ENCODE measurements around the gene ZSWIM6. TPM values are rescaled to one million over a fixed set of nuclear protein-coding genes. Genes with fewer than 3 reads are reported as not detected.

ZSWIM6 gene
- polyA plus RNA-seq, 4 donors, result 25.3 to 32.7 (median 29.3) TPM

DNA sequence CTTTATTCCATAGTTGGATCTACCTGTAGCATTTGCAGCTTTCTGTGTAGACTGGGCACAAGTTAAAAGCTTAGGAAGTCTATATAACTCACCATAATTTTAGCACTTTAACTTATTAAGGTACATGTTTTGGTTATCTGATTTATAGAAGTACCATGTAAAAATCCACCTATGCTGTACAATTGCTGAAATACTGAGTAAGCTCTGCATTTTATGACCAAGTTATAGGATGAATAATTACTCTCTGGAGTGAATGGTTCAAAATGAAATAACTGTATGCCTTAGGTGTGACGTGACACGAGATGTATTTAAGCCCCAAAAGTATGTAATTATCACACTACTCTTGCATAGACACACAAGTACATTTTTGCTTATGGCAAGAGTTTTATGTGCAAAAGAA lies 22.1 kb downstream of the ZSWIM6 start:
- DNase-seq (ENCODE audit: low read depth in 4 of 4, low spot score in 3 of 4), result no peak

DNA sequence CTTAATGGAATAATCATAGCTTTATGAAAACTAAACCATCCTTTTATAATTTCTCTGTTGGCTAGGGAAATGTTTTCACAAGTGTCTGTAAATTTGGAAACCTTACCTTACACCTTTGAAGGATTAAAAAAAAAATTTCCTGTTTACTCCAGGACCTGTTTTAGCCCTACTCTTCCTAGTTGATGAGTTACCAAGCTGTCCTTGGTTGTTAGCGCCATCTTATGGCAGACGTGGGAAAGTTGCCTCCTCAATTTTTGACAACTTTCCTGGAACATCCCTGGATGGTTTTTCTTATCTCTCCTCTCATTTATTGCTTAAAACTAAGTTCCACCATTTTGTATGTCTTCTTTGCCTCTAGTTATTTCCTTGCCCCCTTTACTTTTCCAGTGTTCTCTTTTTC lies 25.7 kb downstream of the ZSWIM6 start:
- DNase-seq (ENCODE audit: low read depth in 4 of 4, low spot score in 3 of 4), result no peak

DNA sequence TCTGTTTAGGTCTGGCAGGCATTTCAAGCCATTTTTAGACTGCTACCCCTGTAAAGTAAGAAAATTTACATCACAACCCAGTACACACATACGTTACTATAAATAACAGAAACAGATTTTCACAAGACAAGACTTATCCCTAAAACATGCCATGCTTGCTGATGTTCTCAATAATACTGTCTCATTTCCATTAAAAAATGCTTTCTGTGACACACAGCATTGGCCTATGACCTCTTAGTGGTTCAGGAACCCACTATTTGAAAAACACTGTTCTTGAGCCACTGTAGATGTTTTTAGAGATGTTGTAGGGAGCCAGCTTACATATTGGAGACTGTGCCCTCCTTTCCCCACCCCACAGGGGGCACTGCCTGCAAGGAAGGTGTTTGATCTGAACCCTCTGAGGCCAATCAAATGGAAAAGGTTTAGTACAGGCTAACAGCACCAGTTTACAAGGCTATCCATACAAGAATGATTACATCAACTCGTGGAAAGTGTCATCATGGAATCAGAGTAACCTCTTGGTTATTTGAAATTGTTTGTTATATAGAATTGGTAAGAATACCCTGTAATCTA lies 30.8 kb downstream of the ZSWIM6 start:
- DNase-seq (ENCODE audit: low read depth in 4 of 4, low spot score in 3 of 4), result no peak

DNA sequence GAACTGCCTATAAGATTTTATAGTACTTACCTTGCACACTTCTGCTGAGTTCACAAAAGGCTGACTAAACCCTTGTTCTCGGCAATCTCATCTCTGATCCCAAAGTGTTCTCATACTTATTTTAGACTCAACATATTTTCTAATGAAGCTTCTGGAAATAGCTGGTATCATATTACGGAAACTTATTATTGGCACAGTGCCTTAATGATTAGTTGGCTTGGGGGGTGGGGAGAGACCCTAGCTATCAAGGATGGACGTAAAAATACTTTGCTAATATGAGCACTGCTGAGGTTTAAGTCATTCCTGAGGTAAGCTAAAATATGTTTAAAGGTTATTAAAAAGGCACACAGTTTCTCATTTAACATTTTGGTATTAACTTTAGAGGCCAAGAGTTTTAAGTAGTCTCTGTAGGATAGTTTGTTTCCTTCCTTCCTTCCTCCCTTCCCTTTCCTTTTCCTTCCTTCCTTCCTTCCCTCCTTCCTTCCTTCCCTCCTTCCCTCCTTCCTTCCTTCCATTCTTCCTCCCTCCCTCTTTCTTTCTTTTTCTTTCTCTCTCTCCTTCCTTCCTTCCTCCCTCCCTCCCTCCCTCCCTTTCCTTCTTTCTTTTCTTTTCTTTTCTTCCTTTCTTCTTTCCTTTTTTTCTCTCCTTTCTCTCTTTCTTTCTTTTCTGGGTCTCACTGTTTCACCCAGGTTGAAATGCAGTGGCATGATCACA lies 31.5 kb downstream of the ZSWIM6 start:
- no peak for DNase-seq (ENCODE audit: low read depth in 4 of 4, low spot score in 3 of 4)

DNA sequence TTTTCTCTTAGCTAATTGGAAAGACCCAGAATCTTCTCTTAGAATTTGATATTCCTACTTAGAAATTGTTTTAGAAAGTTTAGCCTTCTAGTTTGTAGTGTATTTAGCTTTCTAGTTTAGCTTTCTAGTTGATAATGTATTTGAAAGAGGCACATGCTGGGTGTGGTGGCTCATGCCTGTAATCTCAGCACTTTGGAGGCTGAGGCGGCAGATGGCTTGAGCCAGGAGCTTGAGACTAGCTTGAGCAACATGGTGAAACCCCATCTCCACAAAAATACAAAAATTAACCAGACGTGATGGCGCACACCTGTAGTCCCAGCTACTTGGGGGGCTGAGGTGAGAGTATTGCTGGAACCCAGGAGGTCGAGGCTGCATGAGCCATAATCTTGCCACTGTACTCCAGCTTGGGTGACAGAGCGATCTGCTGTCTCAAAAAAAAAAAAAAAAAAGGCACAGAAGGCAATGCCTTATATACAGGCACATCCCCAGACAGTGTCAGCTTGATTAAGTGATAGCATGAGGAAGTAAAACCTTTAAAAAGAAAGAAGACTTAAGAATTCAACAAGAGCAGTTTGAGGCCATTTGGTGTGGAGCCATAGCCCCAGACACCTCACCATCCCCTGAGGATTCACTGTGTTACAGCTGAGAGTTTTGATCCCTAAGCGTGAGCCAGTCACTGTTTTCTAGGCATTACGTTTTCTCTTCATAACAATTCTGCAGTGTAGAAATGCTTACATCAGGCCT lies 34.6 kb downstream of the ZSWIM6 start:
- DNase-seq (ENCODE audit: low read depth in 4 of 4, low spot score in 3 of 4), result no peak

DNA sequence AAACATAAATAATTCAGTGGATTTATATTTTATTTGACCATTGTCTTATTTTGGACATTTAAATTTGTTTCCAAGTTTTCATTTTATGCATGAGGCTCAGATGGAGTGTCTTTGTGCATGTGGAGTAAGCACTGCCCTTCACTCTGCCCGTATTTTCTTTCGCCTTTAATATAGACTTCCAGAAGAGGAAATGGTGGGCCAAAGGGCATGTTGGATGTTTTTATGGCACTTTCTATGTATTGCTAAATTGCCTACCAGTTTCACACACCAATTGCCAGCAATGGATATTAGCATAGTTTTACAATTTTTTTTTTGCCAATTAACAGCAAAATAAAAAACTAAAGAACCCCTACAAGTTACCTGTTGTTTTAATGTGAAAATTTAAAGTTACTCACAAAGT lies 38.4 kb downstream of the ZSWIM6 start:
- DNase-seq (ENCODE audit: low read depth in 4 of 4, low spot score in 3 of 4), result no peak

DNA sequence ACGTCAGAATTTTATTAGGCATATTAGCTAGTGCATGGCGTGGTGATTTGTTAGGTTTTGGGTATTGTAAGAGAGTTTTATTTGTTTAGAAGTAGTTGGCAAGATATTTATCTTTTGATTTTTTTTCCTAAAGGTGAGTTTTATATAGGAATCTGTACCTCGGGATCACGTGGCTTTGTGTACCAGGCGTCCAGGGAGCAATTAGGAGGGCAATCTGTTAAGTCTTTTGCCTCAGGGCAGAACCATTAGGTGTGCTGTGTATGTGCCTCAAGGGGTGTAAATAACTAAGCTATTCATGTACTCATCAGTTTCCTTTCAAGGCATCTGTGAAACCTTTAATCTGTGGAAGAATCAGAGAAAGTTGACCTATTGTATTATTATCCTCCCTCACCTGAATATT lies 39.4 kb downstream of the ZSWIM6 start:
- no peak for DNase-seq (ENCODE audit: low read depth in 4 of 4, low spot score in 3 of 4)

DNA sequence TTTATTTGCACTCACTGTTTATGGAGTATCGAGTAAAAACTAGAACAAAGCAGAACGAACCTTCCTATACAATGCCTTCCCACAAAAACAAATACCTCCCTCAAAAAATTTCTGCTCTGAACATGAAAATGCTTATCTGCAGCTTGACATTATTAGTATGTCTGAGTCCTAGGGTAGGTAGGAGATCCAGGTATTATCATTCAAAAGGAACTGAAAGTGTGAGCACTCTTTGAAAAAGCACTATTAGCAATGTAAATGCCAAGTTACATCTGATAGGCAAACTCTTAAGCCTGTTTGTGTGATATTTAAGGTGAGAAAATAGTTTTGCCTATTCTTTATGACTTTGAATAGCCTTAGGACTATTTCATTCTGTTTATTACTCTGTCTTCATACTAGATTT lies 47.6 kb downstream of the ZSWIM6 start:
- DNase-seq (ENCODE audit: low read depth in 4 of 4, low spot score in 3 of 4), result no peak

DNA sequence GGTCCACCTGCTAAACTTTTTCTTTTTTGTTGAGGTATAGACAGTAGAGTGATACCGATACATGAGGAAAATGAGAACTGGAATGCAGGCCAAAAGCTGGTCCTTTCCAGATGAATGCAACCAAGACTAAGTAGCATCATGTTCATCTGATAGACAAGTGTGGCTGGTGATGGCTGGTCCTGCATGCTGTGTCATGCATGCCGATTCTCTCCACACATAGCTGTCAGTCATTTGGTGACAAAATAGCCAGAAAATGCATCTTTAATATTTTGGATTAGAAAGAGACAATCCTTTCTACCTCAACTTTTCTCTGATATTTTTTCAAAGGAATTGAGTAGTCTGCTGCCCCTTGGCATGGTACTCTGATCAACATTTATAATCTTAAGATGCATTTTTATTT lies 49.9 kb downstream of the ZSWIM6 start:
- no peak for DNase-seq (ENCODE audit: low read depth in 4 of 4, low spot score in 3 of 4)

DNA sequence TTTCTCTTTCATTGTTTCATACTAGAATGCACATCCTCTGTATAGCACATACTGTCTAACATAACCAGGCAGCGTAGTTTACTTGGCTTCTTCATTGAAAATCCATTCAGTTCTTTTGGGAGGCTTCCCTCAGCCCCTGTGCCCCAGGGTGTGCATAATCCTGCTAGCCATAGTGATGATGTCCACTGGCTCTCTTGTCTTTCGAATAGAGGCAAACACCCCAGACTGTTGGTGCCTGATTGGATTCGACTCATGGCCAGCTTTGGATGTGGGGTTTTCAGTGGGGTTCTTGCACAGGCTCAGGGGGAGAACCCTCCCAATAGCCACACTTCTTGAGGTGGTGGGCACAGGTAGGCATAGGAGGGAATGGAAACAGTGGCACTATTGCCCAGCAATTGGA lies 53.6 kb downstream of the ZSWIM6 start:
- no peak for DNase-seq (ENCODE audit: low read depth in 4 of 4, low spot score in 3 of 4)

DNA sequence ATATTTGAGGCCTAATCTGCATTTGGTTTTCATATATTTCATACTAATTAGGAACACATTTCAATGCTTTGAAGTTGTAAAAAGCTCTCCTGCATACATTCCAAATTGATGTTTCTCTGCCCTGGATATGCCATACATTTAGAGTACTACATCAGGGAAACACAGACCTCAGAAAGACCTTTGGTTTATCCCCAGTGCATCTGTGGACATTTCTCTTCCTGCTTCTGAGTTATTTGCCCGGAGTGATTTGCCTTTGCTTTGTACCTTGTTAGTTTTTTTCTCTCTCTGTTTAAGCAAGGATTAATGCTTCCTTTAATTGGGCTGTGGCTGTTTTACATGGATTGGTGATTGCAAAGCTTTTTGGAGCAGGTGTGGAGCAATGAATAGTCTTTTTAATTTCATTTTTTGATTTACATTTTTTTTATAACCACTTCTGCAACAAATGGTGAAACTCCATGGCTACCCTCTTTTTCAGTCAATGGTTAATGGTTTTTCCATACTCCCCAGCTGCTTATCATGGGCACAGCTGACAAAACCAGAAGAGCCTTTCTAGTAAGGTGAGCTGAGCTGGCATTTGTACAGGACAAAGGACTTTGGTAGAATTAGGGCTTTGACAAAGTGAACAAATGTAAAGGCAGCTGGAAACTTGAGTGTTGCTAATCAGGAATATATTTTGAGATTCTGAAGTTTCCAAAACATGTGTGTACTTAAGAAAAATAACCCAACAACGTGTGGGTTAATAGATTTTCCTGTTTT lies 54.2 kb downstream of the ZSWIM6 start:
- DNase-seq (ENCODE audit: low read depth in 4 of 4, low spot score in 3 of 4), result no peak

DNA sequence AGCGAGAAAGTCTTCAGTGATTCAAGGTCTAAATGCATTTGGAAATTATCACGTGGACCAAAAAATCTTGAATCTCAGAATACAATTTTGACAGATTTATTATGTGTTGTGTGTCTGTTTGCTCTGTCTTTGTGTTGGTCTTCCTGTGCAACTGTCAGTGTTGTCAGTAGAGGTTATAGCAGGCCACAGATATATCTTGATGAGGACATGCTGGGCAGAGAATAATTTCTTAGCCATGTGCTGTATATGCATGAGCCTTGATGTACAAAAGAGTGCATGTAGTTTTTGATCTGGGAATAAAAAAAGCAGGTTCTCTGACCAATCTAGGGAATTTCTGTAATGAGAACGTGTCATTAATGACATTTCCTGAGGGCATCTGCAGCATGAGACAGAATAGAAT lies 57.6 kb downstream of the ZSWIM6 start:
- no peak for DNase-seq (ENCODE audit: low read depth in 4 of 4, low spot score in 3 of 4)

DNA sequence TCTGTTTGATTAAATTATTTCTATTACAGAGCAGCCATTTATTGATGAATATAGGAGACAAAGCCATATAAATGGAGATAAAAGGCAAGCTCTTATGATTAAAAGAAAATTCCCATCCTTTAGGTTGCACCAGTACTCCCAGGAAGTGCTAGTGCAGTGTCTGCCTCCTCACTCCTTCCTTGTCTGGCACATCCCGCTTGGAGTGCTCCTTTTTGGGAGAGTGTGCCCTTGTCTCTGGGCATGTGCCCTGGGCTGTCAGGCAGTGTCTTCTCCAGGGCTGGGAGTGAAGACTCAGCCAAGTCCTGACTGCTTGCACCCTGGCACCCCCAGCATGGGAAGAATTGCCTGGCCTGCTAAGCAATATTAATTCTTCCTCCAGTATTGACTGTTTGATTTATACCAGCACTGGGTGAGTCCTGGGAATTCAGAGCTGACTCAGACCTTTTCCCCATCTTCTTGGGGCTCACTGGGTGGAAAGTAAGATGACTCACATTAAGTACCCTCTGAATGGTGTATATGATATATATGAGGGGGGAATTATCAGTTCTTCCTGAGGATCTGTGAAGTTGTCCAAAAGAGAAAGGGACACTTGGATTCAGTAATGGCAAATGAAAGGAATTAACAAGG lies 62.1 kb downstream of the ZSWIM6 start:
- no peak for DNase-seq (ENCODE audit: low read depth in 4 of 4, low spot score in 3 of 4)

DNA sequence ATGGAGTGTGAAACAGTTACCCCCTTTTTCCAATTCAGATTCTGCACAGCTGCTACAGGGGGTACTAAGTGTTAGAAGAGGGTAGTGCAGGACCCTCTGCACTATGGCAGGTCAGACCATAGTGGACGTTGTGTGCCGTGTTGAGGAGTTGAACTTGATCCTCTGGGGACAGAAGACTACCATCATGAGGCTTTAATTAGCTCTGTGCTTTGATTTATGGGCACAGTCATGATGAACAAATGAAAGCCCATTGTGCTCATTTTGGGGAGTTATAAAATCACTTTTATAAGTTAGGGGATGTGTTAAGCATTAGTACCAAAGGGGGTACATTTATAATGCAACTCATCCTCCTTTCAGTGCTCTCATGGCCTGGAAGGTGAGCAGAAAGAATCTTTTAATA lies 62.7 kb downstream of the ZSWIM6 start:
- DNase-seq (ENCODE audit: low read depth in 4 of 4, low spot score in 3 of 4), result no peak

DNA sequence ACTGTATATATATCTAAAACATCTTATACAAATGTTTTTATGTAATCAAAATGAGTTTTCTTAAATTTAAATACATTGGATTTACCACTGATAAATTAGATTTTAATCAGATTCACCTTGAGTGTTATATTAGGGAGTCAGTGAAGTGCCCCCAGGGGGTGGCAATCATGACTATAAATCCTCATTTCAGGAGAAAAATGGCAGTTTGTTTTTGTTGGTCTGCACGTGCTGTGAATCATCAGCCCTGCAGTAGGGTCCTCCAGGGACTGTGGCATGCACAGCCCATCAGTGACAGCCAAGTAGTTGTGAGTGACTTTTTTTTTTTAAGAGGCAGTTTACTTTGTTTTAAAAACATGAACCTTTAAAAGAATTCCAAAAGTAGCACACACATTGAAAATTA lies 65.2 kb downstream of the ZSWIM6 start:
- DNase-seq (ENCODE audit: low read depth in 4 of 4, low spot score in 3 of 4), result no peak

DNA sequence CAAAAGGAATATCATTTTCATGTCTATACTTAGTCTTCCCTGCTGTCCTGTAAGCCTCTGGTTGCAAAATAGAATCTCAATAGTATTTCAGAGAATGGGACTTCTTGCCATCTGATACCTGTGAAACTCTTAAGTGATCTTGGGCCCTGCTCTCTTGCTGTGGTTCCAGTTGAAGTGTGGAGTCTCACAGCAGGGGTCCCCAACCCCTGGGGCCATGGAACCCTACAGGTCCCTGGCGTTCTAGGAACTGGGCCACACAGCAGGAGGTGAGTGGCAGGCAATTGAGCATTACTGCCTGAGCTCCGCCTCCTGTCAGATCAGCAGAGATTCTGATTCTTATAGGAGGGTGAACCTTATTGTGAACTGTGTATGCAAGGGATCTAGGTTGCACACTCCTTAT lies 65.9 kb downstream of the ZSWIM6 start:
- no peak for DNase-seq (ENCODE audit: low read depth in 4 of 4, low spot score in 3 of 4)

DNA sequence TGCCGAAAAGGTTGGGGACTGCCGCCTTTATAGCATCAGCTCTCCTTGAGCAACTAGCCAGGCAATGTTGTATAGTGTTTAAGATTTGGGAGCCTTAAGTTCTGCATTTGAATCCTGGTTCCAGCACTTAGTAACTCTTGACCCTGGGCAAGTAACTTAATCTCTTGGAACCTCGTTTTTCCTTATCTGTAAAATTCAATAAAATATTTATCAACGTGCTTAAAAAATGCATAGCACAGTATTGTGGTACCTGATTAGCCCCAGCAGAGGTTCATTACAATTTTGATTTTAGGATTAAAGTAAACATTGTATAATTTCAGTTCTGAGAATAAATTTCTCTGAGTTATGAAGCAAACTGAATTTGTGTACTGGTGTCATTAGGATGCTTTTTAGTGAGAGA lies 66.4 kb downstream of the ZSWIM6 start:
- DNase-seq (ENCODE audit: low read depth in 4 of 4, low spot score in 3 of 4), result no peak

DNA sequence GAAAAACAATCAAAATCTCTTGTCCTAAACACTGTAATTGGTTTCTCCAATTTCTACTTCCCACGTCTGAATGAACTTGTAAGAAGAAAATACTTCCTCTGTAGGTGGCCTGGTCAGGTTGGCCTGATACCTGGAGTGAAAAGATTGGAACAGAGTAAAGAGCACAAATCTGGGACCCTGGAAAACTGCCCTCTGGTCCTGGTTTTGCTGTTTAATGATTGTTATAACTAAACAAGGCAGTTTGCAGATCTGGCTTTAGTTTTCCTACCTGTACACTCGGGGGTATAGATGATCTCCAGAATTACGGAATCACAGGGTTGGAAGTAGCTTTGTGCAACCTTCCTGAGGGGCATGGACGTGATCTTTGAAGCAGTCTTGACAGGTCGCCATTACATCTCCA lies 67.6 kb downstream of the ZSWIM6 start:
- DNase-seq (ENCODE audit: low read depth in 4 of 4, low spot score in 3 of 4), result no peak

DNA sequence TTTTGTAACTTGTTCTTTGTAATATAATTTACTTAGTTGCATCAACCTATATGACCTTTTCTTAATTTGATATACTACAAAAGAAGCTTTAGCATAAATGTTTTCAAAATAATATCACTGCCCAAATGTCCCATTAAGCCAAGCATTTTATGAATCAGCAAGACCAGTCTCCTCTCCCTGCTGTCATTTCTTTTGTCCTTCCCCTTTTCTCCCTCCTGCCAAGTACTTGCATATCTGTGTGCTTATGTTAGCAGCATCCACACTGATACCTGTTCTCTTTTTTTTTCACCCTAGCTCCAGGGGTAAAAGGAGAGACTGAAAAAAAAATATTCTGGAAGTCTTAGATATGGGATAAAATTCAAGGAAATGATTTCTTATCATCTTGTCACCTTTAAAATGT lies 69.7 kb downstream of the ZSWIM6 start:
- DNase-seq (ENCODE audit: low read depth in 4 of 4, low spot score in 3 of 4), result no peak

DNA sequence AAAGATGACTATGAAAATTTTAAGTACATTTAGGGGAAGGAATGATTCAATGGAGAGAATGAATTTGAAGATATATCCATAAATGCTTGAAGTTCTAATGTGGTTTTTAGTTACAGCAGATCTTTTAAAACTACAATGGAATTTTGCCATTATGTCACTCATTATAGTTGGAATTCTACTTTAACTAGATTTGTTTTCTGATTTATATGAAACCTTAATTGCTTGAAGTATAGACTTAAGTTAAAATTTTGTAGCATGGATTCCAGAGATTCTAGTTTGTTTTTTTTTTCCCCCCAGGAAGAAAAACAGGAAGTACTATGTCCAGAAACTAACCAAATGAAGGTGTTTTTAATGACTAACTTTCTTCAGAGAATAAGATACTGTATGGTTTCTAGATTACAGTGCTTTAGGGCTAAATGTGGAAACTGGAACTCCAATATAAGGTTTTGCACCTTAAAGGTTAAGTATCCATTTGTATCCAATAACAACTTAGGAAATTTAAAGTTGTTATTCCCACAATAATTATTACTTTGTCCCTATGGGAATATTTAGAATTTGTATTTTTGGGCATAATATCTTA lies 70.3 kb downstream of the ZSWIM6 start:
- no peak for DNase-seq (ENCODE audit: low read depth in 4 of 4, low spot score in 3 of 4)

All from right renal pelvis (tissue), 4 donors.